HCT116 (cell line): ENCODE results near the gene PDCL2. TPM values are rescaled to one million over a fixed set of nuclear protein-coding genes. Genes with fewer than 3 reads are reported as not detected.

Experiments used
- ATAC-seq: fragments of 200-7000 bp; cut with Tn5 transposase; 2 replicates; pipeline ENCODE4 v1.9.1; 2020; ENCODE audit warnings: mild to moderate bottlenecking, moderate library complexity
- BruUV-seq: library from RNA; stranded (reverse); fragments of 400-500 nt; replicated peaks from 2 replicates; lab custom pipeline; 2021; lab: Mats Ljungman, UMichigan
- CTCF ChIA-PET: fragments of 300-600 bp; sonication (Branson Sonifier 250); formaldehyde crosslinking; loops from one replicate; lab custom pipeline; 2021; ENCODE audit warnings: antibody characterized with exemption; lab: Charles Lee
- POLR2A ChIA-PET: fragments of 300-600, 350-600 bp; sonication (Branson Sonifier 250); formaldehyde crosslinking; loops from one replicate; lab custom pipeline; 2021; ENCODE audit warnings: antibody characterized with exemption; lab: Charles Lee
- RAD21 ChIA-PET, 2 experiments: fragments of 300-600 bp; sonication (Branson Sonifier 250); formaldehyde crosslinking; loops; one replicate each; lab custom pipeline; 2023; ENCODE audit warnings: low total read pairs in 2 of 2; ENCODE audit not compliant: uncharacterized antibody in 2 of 2, unreplicated experiment in 2 of 2, low non-redundant PET in 1 of 2; lab: Charles Lee
- DNase-seq: peaks from one replicate; pipeline ENCODE4 v3.0.0-alpha.2; 2010; ENCODE audit warnings: low read depth, low spot score
- H2AFZ ChIP-seq: fragments of 200-600 bp; shearing (Covaris generic), sonication (generic); 2 replicates; pipeline ENCODE4 v1.6.1; 2017; ENCODE audit warnings: low read depth, mixed run types, mixed read lengths, antibody characterized with exemption, low read length; ENCODE audit not compliant: poor library complexity, severe bottlenecking
- H3K27ac ChIP-seq: 2 replicates; pipeline ENCODE4 v1.5.1; 2012; ENCODE audit warnings: low read depth, low read length
- H3K27me3 ChIP-seq: fragments of 200-600 bp; sonication (generic); 2 replicates; pipeline ENCODE4 v1.6.1; 2016; ENCODE audit warnings: mixed run types, low read length, mixed read lengths; ENCODE audit not compliant: insufficient read depth
- H3K36me3 ChIP-seq, 2 experiments: fragments of 200-500 bp in 1 of 2; fragments of 200-600 bp in 1 of 2; sonication (Bioruptor generic) in 1 of 2; sonication (generic) in 1 of 2; 2 replicates each; pipeline versions ENCODE4 v1.5.1 to v1.6.1; 2014 to 2016; ENCODE audit warnings: low read length in 2 of 2, inconsistent platforms in 1 of 2, mixed read lengths in 1 of 2, mixed run types in 1 of 2; ENCODE audit not compliant: insufficient read depth in 2 of 2, control insufficient read depth in 1 of 2
- H3K4me1 ChIP-seq, 2 experiments: fragments of 200-600 bp in 1 of 2; sonication (generic) in 1 of 2; 2 replicates each; pipeline versions ENCODE4 v1.5.1 to v1.6.1; 2012 to 2017; ENCODE audit warnings: low read length in 2 of 2, inconsistent platforms in 1 of 2, mild to moderate bottlenecking in 1 of 2, mixed read lengths in 1 of 2, mixed run types in 1 of 2, moderate library complexity in 1 of 2; ENCODE audit not compliant: insufficient read depth in 2 of 2, control insufficient read depth in 1 of 2
- H3K4me2 ChIP-seq: fragments of 200-600 bp; sonication (generic); 2 replicates; pipeline ENCODE4 v1.6.1; 2017; ENCODE audit warnings: mixed run types, low read length, mixed read lengths
- H3K4me3 ChIP-seq, 2 experiments: fragments of 200-600 bp in 1 of 2; sonication (generic) in 1 of 2; replicated peaks in 1 of 2; 2 replicates each; pipeline ENCODE4 v1.5.1; 2011 to 2016; ENCODE audit warnings: low read length in 2 of 2, control low read depth in 1 of 2, low read depth in 1 of 2, mild to moderate bottlenecking in 1 of 2, mixed read lengths in 1 of 2, mixed run types in 1 of 2
- H3K79me2 ChIP-seq: fragments of 200-600 bp; sonication (generic); 2 replicates; pipeline ENCODE4 v1.6.1; 2017; ENCODE audit warnings: mild to moderate bottlenecking, mixed run types, low read length, moderate library complexity, mixed read lengths; ENCODE audit not compliant: insufficient read depth
- H3K9ac ChIP-seq: fragments of 200-600 bp; sonication (generic); 2 replicates; pipeline ENCODE4 v1.6.1; 2016; ENCODE audit warnings: low read length, mixed read lengths
- H3K9me2 ChIP-seq: fragments of 200-600 bp; sonication (generic), shearing (Covaris generic); 2 replicates; pipeline ENCODE4 v1.6.1; 2017; ENCODE audit warnings: mixed run types, mild to moderate bottlenecking, moderate library complexity; ENCODE audit not compliant: insufficient read depth
- H3K9me3 ChIP-seq, 2 experiments: fragments of 200-500 bp in 1 of 2; fragments of 200-600 bp in 1 of 2; sonication (Bioruptor generic) in 1 of 2; sonication (generic) in 1 of 2; 2 replicates each; pipeline ENCODE4 v1.6.1; 2014 to 2017; ENCODE audit warnings: low read length in 2 of 2, mixed read lengths in 2 of 2, inconsistent platforms in 1 of 2, low read depth in 1 of 2, mild to moderate bottlenecking in 1 of 2, mixed run types in 1 of 2, moderate library complexity in 1 of 2; ENCODE audit not compliant: control insufficient read depth in 1 of 2, insufficient read depth in 1 of 2
- H4K20me1 ChIP-seq: fragments of 200-600 bp; sonication (generic), shearing (Covaris generic); 2 replicates; pipeline ENCODE4 v1.6.1; 2017; ENCODE audit warnings: mixed run types, mild to moderate bottlenecking, moderate library complexity; ENCODE audit not compliant: insufficient read depth
- CEBPB ChIP-seq: IDR thresholded peaks from 2 replicates; pipeline ENCODE4 v1.6.1; 2012; ENCODE audit warnings: low read depth
- EZH2phosphoT487 ChIP-seq: fragments of 200-600 bp; IDR thresholded peaks from 2 replicates; pipeline ENCODE4 v1.6.1; 2018; ENCODE audit warnings: antibody characterized with exemption, borderline replicate concordance
- FOSL1 ChIP-seq: IDR thresholded peaks from 2 replicates; pipeline ENCODE4 v1.6.1; 2012; ENCODE audit warnings: low read depth
- JUND ChIP-seq: IDR thresholded peaks from 2 replicates; pipeline ENCODE4 v1.6.1; 2012
- POLR2AphosphoS5 ChIP-seq: IDR thresholded peaks from 2 replicates; pipeline ENCODE4 v1.6.1; 2011; ENCODE audit warnings: mild to moderate bottlenecking, low read depth, low read length, moderate library complexity
- RAD21 ChIP-seq: IDR thresholded peaks from 2 replicates; pipeline ENCODE4 v1.6.1; 2012; ENCODE audit warnings: low read depth, mild to moderate bottlenecking
- SIN3A ChIP-seq: IDR thresholded peaks from 2 replicates; pipeline ENCODE4 v1.6.1; 2012; ENCODE audit warnings: low read depth
- SRF ChIP-seq: IDR thresholded peaks from 2 replicates; pipeline ENCODE4 v1.6.1; 2012; ENCODE audit warnings: low read depth
- ZFX ChIP-seq: fragments of 450-650 bp; IDR thresholded peaks from 2 replicates; pipeline ENCODE4 v1.6.1; 2017
- ZNF274 ChIP-seq: fragments of 200-500 bp; sonication (Bioruptor generic); IDR thresholded peaks from 2 replicates; pipeline ENCODE4 v1.6.1; 2014; ENCODE audit warnings: mild to moderate bottlenecking, low read depth, low read length, inconsistent platforms
- intact Hi-C: fragments of 100-400 bp; cut with micrococcal nuclease; formaldehyde crosslinking; loops from 2 replicates; pipeline ENCODE4 v1.10.0; 2022
- total RNA-seq: library from RNA; stranded (reverse); gene quantifications from one replicate; pipeline ENCODE4 v1.2.1, GENCODE V29; 2021; ENCODE audit not compliant: unreplicated experiment
- TF ChIP-seq, protein P1 (sequence below), 3 experiments: fragments of 200-600 bp in 1 of 3; sonication (generic) in 1 of 3; IDR thresholded peaks in 2 of 3; conservative IDR thresholded peaks in 1 of 3; 2 replicates each; pipeline ENCODE4 v1.5.1; 2012 to 2017; ENCODE audit warnings: low read depth in 2 of 3, low read length in 2 of 3, antibody characterized with exemption in 1 of 3, borderline replicate concordance in 1 of 3, control low read depth in 1 of 3, mild to moderate bottlenecking in 1 of 3, mixed read lengths in 1 of 3, mixed run types in 1 of 3, moderate library complexity in 1 of 3; ENCODE audit not compliant: insufficient read depth in 1 of 3

The PDCL2 gene
- total RNA-seq, 1 experiment from 2014 or later, result 0.47 TPM

DNA sequence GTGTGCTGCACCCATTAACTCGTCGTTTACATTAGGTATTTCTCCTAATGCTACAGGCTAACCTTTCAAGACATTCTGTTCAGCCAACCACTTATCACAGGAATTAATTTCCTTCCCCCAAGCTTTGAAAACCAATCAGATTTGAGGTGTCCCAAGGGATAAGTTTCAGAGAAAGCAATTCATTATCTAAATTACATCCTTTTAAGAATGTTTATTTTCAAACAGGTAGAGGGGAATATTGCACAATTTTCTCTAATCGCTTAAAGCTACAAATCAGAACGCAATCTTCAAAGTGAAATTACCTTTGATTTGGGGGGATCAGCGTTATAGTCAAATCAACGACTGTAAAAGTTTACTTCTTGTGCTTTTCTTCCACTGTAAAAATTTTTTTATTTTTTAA, 46.9 kb downstream of the PDCL2 start:
- Histone ChIP-seq H3K9ac (peak overlapping the region; percentile 85), H3K36me3 (no peaks in the 10 kb centered on the region), H3K4me1 (peaks cover 45 to 52% of the 10 kb centered on the region in 2 experiments), H3K79me2 (peaks cover 66% of the 10 kb centered on the region), H2AFZ (no peak overlapping the region), H3K27me3 (no peaks in the 10 kb centered on the region), H3K9me3 (no peaks in the 10 kb centered on the region), H3K27ac (peak overlapping the region; percentile 100), H3K4me2 (peak overlapping the region; percentile 91), H4K20me1 (no peaks in the 10 kb centered on the region), H3K9me2 (no peaks in the 10 kb centered on the region), H3K4me3 (peak overlapping the region; percentile 73 to 80)
- TF ChIP-seq POLR2AphosphoS5, result no peak
- peak; percentile 45; the same call in 1 of the 2 replicates for TF ChIP-seq CEBPB
- TF ChIP-seq ZNF274, result no peak
- 0 out of 2 replicates have a peak, but pooled peaks have one; percentile 9 for TF ChIP-seq JUND
- TF ChIP-seq SRF, result no peak
- TF ChIP-seq EZH2phosphoT487, result no peak
- TF ChIP-seq SIN3A, result no peak
- CTCF ChIA-PET, result interaction anchor here (0.7 to 1.8 kb wide), 4 partner anchors 10 to 574 kb away, joined by 3 to 6 read pairs (median 4); partner anchors contain the start of gene SRD5A3
- TSS peak; percentile 45 for BruUV-seq
- DNase-seq (peak; percentile 28), ATAC-seq (no peak)
- intact Hi-C loops, result loop anchor here (5.0 to 10.0 kb wide), 4 partner anchors 88 to 198 kb away; partner anchors contain the start of genes NMU and SRD5A3
- POLR2A ChIA-PET, result no interaction called here
- RAD21 ChIA-PET, result no interaction called here

- ChIA-PET CTCF (no interaction called here), POLR2A (no interaction called here), RAD21 (no interaction called here)
- Histone ChIP-seq H3K27ac (peak overlapping the region; percentile 100; the same call in 1 of the 2 replicates), H2AFZ (no peak overlapping the region), H3K9ac (peak overlapping the region; percentile 85), H4K20me1 (no peaks in the 10 kb centered on the region), H3K79me2 (peaks cover 78% of the 10 kb centered on the region), H3K4me3 (peak overlapping the region in 1 of 2 experiments; percentile 73; a peak in 1 of 4 replicates), H3K9me2 (no peaks in the 10 kb centered on the region), H3K4me1 (peaks cover 37 to 41% of the 10 kb centered on the region in 2 experiments), H3K27me3 (no peaks in the 10 kb centered on the region), H3K9me3 (no peaks in the 10 kb centered on the region), H3K36me3 (no peaks in the 10 kb centered on the region), H3K4me2 (peak overlapping the region; percentile 91)
- intact Hi-C loops, result loop anchor here (10.0 kb wide), 2 partner anchors 91 to 191 kb away; partner anchors contain the start of gene NMU
- DNase-seq, result peak; percentile 13
- BruUV-seq, result no TSS peak
- TF ChIP-seq FOSL1 (peak; percentile 20; the same call in 1 of the 2 replicates), RAD21 (no peak), ZFX (no peak), POLR2AphosphoS5 (no peak)
- TF ChIP-seq, protein P1, sequence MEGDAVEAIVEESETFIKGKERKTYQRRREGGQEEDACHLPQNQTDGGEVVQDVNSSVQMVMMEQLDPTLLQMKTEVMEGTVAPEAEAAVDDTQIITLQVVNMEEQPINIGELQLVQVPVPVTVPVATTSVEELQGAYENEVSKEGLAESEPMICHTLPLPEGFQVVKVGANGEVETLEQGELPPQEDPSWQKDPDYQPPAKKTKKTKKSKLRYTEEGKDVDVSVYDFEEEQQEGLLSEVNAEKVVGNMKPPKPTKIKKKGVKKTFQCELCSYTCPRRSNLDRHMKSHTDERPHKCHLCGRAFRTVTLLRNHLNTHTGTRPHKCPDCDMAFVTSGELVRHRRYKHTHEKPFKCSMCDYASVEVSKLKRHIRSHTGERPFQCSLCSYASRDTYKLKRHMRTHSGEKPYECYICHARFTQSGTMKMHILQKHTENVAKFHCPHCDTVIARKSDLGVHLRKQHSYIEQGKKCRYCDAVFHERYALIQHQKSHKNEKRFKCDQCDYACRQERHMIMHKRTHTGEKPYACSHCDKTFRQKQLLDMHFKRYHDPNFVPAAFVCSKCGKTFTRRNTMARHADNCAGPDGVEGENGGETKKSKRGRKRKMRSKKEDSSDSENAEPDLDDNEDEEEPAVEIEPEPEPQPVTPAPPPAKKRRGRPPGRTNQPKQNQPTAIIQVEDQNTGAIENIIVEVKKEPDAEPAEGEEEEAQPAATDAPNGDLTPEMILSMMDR (IDR thresholded peaks at IDR 0.05 in 2 of 3, conservative IDR thresholded peaks at IDR 0.05 in 1 of 3; ENCODE audit: borderline replicate concordance in 1 of 3, insufficient read depth in 1 of 3, low read depth in 2 of 3, low read length in 2 of 3), result 0 out of 6 replicates have a peak, but pooled peaks of 1 of the 3 experiments have one; percentile 13
- no peak for ATAC-seq
Measured at GRCh38 chr4:55543858-55544257, 48.2 kb downstream of the PDCL2 start.
